HG03460 (cell line): ENCODE results near the gene PYGO1.
"Not testable (repeated sequence)": the region's sequence is repeated elsewhere in the genome, so short reads cannot be mapped to it uniquely, and the experiment has no call there.

Experiments
- ATAC-seq: cut with Tn5 transposase; IDR thresholded peaks from one replicate; pipeline ENCODE4 v1.9.1; 2021; ENCODE audit not compliant: unreplicated experiment

Gene PYGO1

GRCh38 chr15:55573224-55573623 lies 14.9 kb downstream of the PYGO1 start:
- ATAC-seq, result no peak

GRCh38 chr15:55564347-55565145 lies 23.6 kb downstream of the PYGO1 start:
- no peak for ATAC-seq

DNA sequence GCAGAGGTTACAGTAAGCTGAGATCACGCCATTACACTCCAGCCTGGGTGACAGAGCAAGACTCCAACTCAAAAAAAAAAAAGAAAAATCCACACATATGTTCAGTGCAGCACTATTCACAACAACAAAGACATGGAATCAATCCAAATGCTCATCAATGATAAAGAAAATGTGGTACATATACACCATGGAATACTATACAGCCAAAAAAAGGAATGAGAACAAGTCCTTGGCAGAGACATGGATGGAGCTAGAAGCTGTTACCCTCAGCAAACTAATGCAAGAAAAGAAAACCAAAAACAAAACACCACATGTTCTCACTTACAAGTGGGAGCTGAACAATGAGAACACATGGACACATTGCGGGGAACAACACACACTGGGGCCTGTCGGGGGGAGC lies 25.5 kb downstream of the PYGO1 start:
- ATAC-seq, result no peak

- ATAC-seq, result no peak
These were observed 33.1 kb downstream of the PYGO1 start for GRCh38 chr15:55555089-55555488.

DNA sequence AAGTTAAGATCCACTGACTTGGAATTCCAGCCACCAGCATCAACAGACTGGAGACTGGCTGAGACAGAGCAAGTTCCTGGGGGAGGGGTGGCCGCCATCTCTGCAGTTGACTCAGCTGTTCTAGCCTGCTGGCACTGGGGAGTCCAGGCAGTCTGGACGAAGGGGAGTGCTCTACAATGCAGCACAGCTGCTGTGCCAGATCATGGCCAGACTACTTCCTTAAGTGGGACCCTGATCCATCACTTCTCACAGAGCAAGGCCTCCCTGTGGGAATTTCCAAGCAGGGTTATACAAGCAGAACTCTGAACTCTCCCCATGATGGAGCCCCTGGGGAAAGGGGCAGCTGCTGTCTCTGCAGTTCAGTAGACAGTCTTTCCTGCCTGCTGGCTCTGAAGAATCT lies 35.2 kb downstream of the PYGO1 start:
- no peak for ATAC-seq

GRCh38 chr15:55552451-55552850 lies 35.7 kb downstream of the PYGO1 start:
- ATAC-seq, result no peak

DNA sequence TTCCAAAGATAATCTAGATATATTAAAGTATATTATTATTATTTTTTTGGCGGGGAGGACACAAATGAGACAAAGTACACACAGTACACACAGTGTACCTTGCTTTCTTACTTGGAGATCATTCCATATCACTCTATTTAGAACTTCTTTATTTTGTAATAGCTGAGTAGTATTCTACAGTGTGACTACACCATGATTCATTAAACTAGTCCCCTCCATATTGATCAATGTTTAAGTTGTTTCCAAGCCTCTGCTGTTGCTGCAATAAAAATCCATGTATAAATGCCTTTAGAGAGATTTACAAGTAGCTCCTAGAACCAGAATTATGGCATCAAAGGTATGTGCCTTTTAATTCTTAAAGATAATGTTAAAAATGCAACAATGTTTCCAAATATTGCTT lies 38.8 kb downstream of the PYGO1 start:
- ATAC-seq, result no peak

GRCh38 chr15:55546718-55547117 lies 41.4 kb downstream of the PYGO1 start:
- ATAC-seq, result no peak

DNA sequence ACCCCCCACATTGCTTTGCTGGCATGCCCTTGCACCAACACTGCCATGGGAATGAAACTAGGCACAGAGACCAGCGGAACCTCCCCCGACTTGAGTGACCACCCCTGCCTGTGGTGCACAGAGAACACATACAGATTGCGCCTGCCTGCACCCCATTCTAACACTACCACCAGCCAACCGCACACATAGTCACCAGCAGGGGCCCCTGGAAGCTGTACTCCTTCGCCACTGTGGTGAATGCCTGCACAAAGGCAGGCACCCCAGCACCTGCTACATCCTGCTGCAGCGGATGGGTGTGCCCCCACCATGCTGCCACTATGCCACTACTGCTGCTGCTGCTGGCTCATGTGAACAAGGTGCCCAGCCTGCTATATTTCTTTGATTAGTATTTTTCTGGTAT lies 52.7 kb downstream of the PYGO1 start:
- no peak for ATAC-seq

GRCh38 chr15:55532944-55533343 lies 55.2 kb downstream of the PYGO1 start:
- no peak for ATAC-seq

DNA sequence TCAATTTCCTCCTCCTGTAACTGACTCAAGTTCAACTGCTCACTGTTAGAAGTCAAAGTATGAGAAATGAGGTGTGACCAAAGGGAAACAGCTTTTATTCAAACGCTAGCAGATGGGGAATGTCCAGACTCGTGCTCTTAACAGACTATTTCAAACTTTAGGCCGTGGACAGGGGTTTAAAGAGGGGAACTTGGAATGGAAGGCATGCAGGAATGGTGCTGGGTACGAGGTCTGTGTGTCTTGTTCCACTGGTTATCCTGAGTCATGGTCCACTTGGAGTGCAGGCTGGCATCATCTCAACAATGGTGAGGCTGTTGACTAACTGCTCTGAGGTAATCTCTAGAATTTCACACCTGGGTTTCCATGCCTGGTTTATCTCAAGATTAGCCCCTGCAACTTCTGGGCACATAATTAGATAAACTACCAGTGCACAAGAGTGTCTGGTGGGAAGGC lies 57.3 kb downstream of the PYGO1 start:
- ATAC-seq, result no peak

- no peak for ATAC-seq
These were observed 59.3 kb downstream of the PYGO1 start for GRCh38 chr15:55528812-55529211.

- no peak for ATAC-seq
These were observed 61.0 kb downstream of the PYGO1 start for GRCh38 chr15:55527150-55527549.

DNA sequence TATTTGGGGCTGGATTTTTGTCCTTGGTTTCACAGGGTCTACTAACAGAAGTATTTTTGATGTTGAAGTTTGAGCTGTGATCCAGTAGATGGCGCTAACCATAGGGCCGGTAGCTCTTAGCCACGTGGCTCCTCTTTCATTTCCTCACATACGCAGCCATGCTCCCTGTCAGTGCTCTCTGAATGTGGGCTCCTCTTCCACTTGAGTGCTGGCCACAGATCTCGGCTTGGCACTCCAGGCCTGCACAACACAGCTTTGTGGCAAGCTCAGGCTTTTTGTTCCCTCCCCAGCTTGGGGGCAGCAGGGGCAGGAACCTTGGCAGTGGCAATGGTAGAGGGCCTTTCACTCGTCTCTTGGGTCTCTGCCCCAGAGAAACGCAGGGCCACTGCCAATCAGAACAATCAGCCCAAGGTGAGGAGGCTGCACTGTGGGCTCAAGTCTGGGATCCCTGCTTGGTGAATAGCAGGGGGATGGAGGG lies 61.5 kb downstream of the PYGO1 start:
- peak; percentile 61 for ATAC-seq

DNA sequence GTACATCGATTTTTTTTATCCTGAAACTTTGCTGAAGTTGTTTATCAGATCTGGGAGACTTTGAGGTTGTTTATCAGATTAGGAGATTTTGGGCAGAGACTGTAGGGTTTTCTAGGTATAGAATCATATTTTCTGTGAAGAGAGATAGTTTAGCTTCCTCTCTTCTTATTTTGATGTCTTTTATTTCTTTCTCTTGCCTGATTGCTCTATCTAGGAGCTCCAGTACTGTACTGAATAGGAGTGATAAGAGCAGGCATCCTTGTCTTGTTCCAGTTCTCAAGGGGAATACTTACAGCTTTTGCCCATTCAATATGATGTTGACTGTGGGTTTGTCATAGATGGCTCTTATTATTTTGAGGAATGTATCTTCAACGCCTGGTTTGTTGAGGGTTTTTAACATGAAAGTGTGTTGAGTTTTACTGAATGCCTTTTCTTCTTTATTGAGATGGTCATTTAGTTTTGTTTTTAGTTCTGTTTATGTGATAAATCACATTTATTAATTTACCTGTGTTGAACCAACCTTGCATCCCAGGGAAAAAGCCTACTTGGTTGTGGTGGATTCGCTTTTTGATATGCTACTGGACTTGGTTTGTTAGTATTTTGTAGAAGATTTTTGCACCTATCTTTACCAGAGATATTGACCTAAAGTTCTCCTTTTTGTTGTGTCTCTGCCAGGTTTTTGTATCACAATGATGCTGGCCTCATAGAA lies 65.2 kb downstream of the PYGO1 start:
- ATAC-seq, result no peak

- no peak for ATAC-seq
These were observed 69.5 kb downstream of the PYGO1 start for GRCh38 chr15:55518641-55519040.

- no peak for ATAC-seq
These were observed 70.1 kb downstream of the PYGO1 start for GRCh38 chr15:55518009-55518408.

DNA sequence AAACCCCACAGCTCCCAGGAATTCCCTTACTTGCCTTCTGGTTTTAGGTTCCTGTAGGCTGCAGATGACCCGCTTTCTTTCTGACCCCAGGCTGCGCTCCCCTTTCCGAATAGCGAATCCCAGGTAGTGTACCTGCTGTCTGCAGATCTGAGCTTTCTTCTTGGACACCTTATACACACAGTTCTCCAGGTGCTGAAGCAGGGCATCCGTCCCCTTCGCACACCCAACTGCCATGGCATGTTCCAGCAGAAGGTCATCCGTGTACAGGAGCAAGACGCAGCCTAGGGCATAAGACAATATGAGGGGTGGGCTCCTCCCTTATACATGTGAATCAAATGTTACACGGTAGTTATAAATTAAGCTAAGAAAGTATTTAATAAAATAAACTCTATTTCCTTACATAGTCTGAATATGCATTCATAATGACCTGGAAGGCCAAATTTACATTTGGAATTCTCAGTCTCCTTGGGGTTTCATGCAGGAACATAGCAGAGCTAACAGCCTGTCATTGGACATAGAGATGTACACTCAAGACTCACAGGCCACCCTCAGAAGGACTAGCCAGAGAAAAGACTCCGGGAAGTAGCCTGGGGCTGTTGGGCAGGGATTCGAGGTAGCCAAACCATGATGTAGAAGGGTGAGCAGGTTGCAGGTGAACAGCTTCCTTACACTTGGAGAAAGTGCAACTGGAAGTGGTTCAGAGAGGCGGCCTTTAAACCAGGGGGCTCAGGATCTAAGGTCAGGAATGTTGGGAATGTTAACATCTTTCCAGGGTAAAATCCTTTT lies 72.0 kb downstream of the PYGO1 start:
- no peak for ATAC-seq

DNA sequence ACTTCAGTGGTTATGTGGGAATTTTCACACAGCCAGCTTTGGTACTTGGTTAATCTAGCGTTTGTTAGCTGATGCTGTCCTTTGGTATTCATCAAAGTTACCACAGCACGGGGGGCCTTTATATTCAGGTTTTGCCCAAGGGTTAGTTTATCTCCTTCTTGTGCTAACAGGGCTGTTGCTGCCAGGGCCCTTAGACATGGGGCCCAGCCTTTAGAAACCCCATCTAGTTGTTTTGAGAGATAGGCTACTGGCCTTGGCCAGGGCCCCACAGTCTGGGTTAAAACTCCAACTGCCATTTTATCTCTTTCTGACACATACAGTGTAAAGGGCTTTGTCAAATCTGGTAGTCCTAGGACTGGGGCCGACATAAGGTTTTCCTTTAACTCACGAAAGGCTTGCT lies 72.7 kb downstream of the PYGO1 start:
- no peak for ATAC-seq

- no peak for ATAC-seq
These were observed 73.7 kb downstream of the PYGO1 start for GRCh38 chr15:55514414-55514850.

DNA sequence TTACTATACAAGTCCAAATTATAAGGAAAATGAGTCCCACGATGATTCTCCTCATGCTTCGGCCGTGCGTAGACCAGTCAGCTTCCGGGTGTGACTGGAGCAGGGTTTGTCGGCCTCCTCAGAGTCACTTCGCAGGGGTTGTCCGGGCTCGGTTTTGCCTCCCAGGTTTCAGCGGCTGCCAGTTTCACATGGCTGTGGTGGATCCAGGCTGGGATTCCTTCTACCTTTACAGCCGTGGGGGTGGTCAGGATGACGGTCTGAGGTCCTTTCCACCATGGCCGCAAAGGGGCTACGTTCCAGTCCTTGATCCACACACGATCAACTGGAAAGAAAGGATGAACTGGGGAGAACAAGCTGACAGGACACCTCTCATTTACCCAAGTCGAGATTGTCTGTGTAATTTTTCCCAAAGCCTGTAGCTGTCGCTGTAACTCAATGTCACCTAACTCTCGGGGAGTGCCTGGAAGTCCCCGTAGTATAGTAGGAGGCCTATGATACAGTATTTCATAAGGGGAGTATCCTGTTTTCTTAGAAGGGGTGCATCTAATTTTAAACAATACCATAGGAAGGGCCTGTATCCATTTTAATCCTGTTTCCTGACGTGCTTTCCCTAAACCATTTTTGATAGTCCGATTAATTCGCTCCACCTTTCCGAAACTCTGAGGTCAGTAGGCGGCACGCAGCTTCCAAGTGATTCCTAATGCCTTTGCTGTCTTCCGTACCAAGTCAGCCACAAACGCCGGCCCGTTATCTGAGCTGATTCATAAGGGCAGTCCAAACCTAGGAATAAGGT lies 74.3 kb downstream of the PYGO1 start:
- ATAC-seq, result not testable (repeated sequence)
